ENCODE measurements around the gene ALCAM.

Gene ALCAM

DNA sequence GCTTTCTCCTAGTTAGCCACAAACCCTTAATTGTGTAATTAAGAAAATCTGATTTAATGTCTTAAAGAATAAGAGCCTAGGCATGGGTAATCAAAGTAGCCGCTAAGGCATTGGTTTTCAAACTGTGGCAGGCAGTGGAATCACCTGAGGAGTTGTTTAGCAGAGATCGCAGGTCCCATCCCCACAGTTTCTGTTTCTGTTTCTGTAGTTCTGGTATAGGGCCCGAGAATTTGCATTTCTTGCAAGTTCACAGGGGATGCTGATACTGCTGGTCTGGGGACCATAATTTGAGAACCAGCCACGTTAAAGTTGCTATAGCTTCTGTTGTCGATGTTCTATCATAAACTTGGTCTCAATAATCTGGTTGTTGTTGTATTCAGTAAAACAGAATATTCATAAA, 204.3 kb downstream of the ALCAM start:
- TF ChIP-seq, protein P1, sequence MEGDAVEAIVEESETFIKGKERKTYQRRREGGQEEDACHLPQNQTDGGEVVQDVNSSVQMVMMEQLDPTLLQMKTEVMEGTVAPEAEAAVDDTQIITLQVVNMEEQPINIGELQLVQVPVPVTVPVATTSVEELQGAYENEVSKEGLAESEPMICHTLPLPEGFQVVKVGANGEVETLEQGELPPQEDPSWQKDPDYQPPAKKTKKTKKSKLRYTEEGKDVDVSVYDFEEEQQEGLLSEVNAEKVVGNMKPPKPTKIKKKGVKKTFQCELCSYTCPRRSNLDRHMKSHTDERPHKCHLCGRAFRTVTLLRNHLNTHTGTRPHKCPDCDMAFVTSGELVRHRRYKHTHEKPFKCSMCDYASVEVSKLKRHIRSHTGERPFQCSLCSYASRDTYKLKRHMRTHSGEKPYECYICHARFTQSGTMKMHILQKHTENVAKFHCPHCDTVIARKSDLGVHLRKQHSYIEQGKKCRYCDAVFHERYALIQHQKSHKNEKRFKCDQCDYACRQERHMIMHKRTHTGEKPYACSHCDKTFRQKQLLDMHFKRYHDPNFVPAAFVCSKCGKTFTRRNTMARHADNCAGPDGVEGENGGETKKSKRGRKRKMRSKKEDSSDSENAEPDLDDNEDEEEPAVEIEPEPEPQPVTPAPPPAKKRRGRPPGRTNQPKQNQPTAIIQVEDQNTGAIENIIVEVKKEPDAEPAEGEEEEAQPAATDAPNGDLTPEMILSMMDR (IDR thresholded peaks at IDR 0.05), result no peak
- TF ChIP-seq ZFX (IDR thresholded peaks at IDR 0.05; ENCODE audit: borderline replicate concordance), result no peak
- H3K27ac ChIP-seq, result no peak overlapping the region

DNA sequence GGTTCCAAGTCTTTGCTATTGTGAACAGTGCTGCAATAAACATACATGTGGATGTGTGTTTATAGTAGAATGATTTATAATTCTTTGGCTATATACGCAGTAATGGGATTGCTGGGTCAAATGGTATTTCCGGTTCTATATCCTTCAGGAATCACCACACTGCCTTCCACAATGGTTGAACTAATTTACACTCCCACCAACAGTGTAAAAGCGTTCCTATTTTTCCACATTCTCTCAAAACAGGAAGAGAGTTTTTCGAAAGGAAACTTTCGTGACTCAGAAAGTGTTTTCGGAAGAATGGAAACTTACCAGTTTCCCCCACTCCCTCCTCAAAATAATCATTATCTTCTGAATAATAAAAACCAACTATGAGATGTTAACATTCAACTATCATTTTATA, 205.8 kb downstream of the ALCAM start:
- TF ChIP-seq, protein P1 (IDR thresholded peaks at IDR 0.05), result no peak
- TF ChIP-seq ZFX (IDR thresholded peaks at IDR 0.05; ENCODE audit: borderline replicate concordance), result no peak
- no peak overlapping the region for H3K27ac ChIP-seq

DNA sequence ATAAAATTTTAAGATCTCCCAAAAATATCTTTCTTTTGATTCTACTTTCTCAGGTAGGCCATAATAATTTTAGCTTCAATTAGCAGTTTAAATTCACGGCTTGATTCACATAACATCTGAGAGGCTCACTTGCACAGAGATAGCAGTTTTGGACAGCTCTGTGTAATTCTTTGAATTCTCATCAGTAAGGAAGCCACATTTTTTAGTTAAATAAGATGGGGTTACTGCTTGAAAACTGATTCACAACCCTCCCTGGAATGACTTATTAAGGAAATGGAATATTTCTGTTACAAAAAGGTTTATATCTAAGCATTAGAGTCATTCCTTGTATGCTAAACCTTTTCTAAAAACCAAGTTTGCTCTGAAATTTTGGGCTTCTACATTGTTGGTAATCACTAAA, 212.7 kb downstream of the ALCAM start:
- no peak overlapping the region for H3K27ac ChIP-seq
- TF ChIP-seq ZFX (IDR thresholded peaks at IDR 0.05; ENCODE audit: borderline replicate concordance), result no peak
- TF ChIP-seq, protein P1 (IDR thresholded peaks at IDR 0.05), result no peak

DNA sequence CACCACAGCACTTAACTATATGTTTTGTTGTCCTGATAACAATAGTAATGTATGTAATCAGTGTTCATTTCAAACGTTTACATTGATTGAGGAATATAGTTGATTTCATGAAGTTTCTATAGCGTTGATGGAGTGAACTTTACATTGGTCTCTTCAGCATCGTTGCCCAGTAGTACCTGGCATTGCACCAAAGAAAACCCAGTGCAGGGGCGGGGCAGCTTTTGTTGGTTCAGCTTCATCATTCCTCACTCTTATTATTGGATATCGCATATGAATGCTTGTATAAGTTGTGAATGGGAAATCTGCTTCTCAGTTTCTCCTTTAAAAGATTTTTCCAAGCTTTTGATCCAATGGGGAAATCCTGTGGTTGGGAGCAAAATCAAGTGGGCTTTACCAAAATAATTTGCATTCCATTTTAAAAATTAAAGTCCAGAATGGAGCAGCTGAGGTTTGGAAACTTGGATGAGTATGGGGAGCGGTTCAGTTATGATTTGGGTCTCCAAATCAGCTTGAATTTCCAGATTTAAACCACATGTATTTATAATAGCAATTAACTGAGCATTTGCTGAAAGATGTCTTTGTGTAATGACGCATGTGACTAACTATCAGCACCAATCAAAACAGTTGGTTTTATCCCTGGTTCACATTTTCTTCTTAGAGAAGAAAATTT, 213.7 kb downstream of the ALCAM start:
- TF ChIP-seq, protein P1 (IDR thresholded peaks at IDR 0.05), result no peak
- no peak for TF ChIP-seq ZFX (IDR thresholded peaks at IDR 0.05; ENCODE audit: borderline replicate concordance)
- H3K27ac ChIP-seq, result no peak overlapping the region

DNA sequence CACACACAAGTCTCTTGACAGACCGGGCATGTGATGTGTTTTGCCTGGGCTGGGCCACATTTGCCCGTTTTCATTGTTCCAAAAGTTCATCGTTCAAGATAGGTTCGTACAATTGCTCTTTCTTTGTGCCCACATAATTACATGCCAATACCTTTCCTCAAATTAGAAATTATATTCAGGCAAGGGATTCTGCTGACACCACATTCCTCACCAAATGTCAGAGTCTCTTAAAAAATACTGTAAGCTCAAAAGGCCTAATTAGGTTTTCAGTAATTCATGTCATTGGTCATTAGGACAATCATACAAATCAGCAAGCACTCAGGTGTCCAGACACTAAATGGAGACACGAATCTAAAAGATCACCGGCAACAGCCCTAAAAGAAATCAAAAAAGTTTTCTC, 215.3 kb downstream of the ALCAM start:
- no peak overlapping the region for H3K27ac ChIP-seq
- TF ChIP-seq, protein P1 (IDR thresholded peaks at IDR 0.05), result no peak
- no peak for TF ChIP-seq ZFX (IDR thresholded peaks at IDR 0.05; ENCODE audit: borderline replicate concordance)

DNA sequence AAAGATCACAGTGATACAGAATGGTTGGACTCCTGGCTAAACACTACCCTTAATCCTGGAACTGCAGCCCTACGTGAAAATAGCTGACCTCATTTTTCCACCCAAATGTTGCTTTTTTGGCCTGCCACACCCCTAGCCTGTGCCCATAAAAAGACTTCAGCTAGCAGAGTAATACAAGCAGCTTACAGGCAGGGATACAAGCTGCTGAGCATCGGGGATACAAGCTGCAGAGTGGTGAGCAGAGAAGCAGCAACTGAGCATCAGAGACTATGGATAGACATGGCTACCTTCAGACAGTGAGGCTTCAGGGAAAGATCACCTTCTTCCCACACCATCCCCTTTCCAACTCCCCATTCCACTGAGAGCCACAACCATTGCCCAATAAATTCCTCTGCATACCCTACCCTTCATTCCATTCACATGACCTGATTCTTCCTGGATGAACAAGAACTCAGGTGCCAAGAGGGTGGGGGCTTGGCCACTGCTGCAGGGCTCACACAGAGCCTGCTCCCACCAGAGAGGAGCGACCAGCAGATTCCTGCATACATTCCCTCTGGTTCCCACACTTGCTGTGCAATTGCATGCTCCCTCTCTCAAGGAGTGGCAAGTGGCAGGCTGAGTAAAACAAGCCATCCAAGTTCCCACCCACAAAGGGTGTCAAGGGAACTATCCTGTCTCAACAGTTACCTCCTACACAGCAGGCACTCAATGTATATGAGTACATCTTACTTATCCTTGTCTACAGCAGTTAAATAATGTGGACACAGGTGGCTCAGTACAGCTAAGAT, 217.5 kb downstream of the ALCAM start:
- TF ChIP-seq, protein P1 (IDR thresholded peaks at IDR 0.05), result no peak
- TF ChIP-seq ZFX (IDR thresholded peaks at IDR 0.05; ENCODE audit: borderline replicate concordance), result no peak
- H3K27ac ChIP-seq, result no peak overlapping the region

DNA sequence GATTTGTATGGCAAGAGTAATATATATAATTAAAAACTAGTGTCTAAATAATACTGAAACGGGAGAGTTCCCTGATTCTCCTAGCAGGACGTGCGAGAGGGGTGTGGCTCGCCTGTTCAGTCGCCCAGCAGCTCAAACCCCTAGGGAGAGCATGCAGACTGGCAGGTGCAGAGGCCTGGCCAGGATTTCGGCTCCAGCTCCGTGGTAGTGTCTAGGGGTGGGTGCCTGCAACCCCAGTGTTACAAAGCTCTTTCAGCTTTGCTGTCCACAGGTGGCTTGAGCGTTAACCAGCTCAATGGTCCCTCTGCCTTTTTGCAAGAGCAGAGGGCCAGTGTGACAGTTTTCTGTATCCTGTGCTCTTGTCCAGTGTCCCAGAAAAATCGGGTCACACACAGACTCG, 226.6 kb downstream of the ALCAM start:
- H3K27ac ChIP-seq, result no peak overlapping the region
- TF ChIP-seq ZFX (IDR thresholded peaks at IDR 0.05; ENCODE audit: borderline replicate concordance), result no peak
- TF ChIP-seq, protein P1 (IDR thresholded peaks at IDR 0.05), result no peak
